NCI-H2081 treated with DMSO at 0.1 percent for 48 hours (cell line): ENCODE results near the gene CCDC85B.

Experiments used
- DNase-seq: peaks from one replicate; lab custom pipeline; 2025; lab: John Stamatoyannopoulos, UW

The CCDC85B gene

GRCh38 chr11:65869643-65870306, 20.7 kb upstream of the CCDC85B start:
- DNase-seq, result no peak

- no peak for DNase-seq
Observed at GRCh38 chr11:65870307-65870658, 20.2 kb upstream of the CCDC85B start.

DNA sequence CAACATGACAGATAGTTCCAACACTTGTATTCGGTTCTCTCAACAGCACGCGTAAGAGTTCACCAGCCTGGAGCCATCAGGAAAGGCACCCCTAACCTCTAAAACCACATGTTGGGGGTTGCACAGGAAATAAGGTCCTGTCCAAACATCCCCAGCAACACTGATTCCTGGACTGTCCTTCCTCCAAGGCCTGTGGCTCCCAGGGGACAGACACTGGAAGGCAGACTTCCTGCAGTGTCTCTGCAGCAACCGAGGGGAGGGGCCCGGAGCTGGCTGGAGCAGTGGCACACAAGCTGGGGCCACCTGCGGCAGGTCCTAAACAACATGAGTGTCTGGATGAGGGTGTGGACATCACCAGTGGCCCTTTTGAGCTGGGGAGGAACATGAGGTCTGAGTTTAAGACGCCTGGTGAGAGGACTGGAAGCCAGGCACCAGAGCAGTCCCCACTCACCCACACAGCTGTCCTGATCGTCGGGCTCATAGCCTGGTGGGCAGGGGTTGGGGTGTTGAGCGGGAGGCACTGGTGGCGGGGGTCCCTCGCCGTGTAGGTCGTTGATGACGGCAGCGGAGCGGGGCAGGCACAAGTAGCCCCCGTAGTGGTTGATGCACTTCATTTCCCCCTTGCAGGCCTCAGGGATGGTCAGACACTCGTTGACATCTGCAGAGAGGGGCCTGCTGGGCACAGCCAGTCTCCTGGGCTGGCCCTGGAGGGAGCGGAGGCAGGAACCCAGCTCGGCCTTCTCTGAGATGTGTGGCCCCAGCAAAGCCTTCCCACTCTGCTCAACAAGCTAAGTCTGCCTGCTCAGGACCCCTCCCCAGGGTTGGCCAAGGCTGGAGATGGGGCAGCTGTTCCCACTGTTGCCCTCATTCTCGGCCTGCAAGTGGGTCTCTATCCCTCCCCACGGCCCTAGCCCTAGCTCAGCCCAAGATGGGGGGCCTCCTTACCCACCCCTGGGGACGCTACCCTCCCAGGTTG, 19.5 kb upstream of the CCDC85B start:
- no peak for DNase-seq

DNA sequence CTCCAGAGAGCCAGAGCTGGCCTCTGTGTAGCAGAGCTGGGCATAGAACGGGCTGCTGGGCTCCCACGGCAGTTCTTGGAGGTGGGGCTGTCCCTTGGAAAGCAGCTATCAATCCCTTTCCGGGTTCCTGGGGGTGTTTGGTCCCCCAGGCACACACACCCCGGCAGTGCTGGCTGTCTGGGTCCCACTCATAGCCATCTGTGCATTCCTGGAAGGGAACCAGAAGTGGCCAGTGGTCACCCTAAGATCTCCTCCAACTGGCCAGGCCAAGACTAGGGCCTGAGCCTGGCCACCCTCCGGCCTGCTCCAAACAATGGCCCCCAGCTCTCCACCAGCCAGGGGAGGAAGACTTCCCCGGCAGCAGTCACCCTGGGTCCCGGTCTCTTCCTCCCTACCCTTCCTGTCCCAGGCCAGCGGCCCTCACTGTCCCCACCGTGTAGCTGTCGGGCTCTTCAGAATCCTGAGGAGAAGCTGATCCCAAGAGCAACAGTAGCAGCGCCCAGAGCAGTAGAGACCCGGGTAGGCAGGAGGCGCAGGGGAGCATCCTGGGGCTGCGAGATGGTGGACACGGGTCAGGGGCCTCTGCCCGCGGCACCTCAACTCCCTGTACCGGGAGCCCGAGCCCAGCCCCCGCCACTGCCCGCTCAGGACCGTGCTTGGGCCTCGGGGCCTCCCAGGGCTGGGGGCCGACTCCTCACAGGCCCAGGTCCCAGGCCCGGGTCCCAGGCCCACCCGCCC, 18.5 kb upstream of the CCDC85B start:
- DNase-seq, result no peak

DNA sequence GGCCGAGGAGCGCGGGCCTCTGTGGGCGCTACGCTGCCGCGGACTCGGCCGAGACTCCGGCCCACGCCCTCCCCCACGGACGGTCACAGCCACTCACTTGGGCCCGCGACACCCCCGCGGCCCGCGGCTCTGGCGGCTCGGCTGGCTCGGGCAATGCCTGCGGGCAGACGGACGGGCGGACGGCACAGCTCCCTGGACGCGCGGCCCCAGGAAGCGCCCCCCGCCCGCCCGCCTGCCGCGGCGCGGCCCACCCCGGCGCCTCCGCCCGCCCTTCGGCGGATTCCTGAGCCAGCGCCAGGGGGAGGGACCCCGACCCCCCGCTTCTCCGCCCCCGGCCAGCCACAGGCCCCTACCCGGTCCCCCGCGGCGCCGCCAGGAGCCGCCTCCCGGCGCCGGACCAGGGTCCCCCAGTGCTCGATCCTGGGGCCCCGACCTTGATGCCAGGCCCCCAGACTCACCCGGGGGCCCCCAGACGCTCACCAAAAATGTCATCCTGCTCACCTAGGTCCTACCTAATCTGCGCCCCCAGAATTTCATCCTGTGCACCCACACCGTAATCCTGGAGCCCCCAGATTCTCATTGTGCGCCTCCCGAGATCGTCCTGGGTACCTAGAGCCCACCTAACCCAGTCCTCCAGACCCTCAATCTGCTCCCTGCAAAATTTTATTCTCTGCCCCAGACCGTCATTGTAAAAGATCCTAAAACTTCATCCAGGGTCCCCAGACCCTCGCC, 17.7 kb upstream of the CCDC85B start, which contains the start of gene EFEMP2:
TSS of gene EFEMP2 (minus strand) at position 215 of the 732 bp plus-strand sequence. CDS start 446 bp downstream, outside the sequence.
- no peak for DNase-seq

DNA sequence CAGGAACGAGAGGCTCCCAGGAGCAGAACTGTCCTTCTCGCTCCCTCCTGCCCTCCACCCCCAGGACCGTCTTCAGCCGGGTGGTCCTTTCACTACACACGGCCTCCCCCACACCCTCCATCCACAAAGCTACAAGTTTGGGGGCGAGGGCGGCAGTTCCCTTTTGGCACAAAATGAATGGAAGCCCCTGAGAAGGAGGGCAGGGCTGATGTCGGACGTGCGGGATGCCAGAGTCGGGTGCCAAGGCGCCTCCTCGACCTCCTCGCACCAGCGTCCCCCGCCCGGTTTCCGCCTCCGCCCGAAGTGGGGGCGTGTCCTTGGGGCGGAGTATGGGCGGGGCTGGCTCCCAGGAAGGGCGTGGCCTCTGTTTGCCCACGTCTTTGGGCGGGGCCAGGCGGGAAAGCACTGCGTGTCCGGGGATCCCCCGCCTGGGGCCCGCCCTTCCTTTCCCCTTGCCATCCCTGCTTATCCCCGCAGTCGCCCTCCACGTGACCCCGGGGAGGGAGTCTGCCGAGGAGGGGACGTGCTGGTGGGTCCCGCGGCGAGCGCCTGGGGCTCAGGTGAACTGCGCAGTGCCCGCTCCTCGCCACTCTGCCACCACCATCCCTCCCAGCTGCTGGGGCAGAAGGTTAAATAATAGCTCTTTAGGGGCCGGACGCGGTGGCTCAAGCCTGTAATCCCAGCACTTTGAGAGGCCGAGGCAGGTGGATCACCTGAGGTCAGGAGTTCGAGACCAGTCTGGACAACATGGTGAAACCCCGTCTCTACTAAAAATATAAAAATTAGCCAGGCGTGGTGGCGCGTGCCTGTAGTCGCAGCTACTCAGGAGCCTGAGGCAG, 16.9 kb upstream of the CCDC85B start:
- DNase-seq, result peak; percentile 31

DNA sequence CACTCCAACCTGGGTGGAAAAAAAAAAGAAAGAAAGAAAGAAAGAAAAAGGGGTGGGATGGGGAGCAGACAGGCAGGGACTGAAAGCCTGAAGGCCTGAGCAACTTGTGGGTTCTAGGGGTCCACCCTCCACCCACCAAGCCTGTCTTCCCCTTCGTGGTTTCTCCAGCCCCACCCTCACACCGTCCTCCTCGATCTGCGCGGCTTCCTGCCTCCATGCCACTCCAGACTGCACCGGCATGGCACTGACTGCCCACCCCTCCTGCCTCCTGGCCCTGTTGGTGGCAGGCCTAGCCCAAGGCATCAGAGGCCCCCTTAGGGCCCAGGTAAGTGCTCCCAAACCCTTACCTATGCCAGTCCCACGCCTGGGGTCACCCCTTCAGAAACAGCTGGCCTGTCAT, 10.9 kb upstream of the CCDC85B start, which contains the start of gene CTSW:
TSS of gene CTSW (plus strand) at position 221 of the 400 bp plus-strand sequence. CDS start at position 239, 18 bp downstream.
- DNase-seq, result no peak

- no peak for DNase-seq
Observed at GRCh38 chr11:65880027-65880426, 10.4 kb upstream of the CCDC85B start.

DNA sequence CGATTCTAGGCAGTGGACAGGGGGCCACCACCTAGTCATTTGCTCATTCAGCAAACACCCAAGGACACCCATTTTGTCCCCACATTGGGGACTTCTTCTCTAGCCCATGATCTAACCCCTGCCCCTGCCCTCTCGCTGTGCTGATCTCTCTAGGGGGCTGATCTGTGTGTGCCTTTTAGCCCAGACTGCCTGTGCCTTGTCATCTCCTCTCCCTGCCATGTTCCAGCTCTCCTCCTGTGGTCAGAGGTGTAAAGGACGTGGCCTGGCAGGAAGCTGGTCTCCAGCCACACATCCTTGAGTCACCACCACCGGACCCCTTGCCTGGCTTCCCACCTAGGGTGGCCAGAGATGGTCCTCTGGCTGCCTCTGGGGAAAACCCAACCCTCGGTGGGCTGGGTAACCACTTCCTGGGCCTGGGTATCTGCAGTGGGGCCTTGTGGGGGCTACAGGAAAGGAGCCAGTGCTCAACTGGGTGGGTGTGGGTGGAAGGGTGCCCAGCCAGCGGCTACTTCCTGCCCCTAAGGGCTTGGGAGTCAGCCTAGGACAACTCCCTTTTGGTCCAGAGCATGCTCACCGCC, 9.5 kb upstream of the CCDC85B start:
- no peak for DNase-seq

DNA sequence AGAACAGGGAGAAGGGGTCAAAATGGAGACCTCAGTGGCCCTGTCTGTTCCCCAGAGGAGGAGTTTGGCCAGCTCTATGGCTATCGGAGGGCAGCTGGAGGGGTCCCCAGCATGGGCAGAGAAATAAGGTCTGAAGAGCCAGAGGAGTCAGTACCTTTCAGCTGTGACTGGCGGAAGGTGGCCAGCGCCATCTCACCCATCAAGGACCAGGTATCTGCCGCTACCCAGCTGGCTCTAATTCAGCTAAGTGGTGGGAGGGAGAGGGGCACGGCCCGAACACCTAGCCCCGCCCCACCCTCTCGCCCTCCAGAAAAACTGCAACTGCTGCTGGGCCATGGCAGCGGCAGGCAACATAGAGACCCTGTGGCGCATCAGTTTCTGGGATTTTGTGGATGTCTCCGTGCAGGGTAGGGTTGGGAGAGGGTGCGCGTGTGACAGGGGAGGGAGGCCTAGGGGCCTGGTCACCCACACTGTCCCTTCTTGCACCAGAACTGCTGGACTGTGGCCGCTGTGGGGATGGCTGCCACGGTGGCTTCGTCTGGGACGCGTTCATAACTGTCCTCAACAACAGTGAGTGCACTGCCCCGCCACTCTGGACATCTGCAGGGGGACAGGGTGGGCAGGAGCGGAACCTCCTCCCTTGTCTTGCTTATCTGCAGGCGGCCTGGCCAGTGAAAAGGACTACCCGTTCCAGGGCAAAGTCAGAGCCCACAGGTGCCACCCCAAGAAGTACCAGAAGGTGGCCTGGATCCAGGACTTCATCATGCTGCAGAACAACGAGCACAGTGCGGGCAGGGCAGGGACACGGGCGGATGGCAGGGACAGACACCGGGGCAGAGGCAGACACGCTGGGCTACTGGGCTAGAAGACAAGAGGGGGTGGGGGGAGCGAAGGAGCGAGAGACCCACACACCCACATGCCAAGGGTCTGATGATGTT, 8.1 kb upstream of the CCDC85B start:
- DNase-seq, result no peak

DNA sequence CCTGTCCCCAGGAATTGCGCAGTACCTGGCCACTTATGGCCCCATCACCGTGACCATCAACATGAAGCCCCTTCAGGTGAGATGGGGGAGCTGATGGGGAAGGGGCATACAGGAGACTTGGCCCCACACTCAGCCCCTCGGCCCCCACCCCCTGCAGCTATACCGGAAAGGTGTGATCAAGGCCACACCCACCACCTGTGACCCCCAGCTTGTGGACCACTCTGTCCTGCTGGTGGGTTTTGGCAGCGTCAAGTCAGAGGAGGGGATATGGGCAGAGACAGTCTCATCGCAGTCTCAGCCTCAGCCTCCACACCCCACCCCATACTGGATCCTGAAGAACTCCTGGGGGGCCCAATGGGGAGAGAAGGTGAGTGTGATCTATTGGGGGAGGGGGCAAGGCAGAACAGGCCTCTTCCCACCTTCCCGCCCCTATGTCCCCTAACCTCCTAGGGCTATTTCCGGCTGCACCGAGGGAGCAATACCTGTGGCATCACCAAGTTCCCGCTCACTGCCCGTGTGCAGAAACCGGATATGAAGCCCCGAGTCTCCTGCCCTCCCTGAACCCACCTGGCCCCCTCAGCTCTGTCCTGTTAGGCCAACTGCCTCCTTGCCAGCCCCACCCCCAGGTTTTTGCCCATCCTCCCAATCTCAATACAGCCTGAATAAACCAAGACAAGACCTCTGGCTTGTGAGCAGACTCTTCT, 7.3 kb upstream of the CCDC85B start:
- DNase-seq, result no peak

DNA sequence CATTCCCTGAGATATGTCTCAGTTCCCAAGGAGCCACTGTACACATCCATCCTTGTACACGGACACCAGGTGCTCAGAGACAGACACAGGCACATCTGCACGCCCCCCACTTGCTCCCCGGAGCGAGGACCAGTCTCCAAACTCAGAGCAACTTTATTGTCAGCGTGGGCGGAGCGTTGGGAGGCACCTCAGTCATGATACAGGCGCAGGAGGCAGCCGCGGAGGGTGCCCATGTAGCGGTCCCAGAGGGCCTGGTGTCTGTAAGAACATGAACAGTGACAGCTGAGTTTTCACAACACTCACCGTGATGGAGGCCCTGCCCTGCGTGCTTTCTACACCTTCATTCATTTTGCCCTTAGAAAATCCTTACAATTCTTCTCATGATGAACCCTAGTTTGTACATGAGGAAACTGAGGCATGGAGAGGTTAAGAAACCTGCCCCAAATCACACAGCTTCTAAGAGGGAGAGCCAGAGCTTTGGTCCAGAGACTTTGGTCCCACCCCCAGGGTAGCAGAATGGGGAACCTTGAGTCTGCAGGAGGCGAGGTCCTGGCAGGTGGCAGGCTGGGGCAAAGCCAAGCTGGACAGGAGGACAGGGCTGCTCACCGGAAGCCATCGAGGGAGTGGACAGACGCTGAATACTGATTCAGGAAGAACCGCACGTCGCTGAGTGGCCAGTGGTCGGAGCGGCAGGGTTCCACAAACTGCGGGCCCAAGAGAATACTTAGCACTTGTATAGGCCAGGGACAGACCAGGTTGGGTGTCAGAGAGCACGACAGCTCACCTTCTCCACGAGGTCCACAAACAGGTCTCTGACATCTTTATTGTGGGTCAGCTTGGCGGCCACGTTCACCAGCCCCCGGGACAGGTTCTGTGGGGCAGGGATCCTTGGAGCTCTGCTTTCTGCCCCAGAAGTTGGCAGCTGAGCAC, 6.4 kb upstream of the CCDC85B start:
- DNase-seq, result no peak

DNA sequence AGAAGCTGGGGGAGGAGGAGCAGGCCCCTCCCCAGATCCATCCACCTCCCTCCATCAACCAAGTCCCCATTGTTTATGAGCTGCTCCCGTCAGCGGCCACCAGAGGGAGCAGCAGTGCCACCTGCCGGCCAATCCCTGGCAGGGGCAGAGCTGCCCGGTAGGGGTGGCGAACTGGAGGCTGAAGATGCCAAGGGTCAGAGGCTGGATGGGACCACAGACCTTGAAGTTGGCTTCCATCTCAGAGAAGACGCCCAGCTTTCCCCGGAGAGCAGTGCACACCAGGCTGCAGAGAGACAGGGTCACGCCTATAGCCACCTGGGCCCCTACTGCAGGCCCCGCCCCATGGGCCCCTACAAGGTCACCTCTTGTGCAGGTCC, 5.8 kb upstream of the CCDC85B start:
- DNase-seq, result no peak

DNA sequence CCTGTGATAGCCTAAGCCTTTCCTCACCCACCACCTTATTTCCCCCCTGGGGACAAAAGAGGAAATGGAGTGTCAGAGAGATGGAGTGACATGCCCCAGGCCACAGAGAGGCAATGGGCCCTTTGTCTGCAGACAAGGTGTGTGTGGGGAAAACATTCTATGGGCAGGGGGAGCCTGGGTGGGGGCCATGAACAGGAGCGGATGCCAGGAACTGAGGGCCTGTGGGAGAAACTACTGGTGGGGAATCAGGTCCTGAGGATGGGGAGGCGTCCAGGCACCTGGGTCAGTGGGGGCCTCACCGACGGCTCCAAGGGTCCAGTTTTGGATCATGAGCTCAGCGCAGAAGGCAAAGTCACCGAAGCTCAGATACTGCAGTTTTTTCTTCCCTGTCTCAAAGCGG, 5.2 kb upstream of the CCDC85B start:
- DNase-seq, result no peak

GRCh38 chr11:65885808-65886536, 4.5 kb upstream of the CCDC85B start:
- DNase-seq, result no peak

GRCh38 chr11:65886826-65887722, 3.4 kb upstream of the CCDC85B start:
- no peak for DNase-seq
